Measurements from ENCODE around the gene ATP10B.

Gene ATP10B

GRCh38 chr5:160550075-160550474 is 301.9 kb downstream of the ATP10B start:
- in situ Hi-C loops (cut with HindIII; ENCODE audit: low sequenced_read_pairs) = no loop called here

GRCh38 chr5:160548949-160549645 is 302.9 kb downstream of the ATP10B start:
- no peak overlapping the region for H3K4me3 ChIP-seq (ENCODE audit: low read depth, low read length)
- in situ Hi-C loops (cut with HindIII; ENCODE audit: low sequenced_read_pairs) = no loop called here
- TF ChIP-seq CTCF (IDR thresholded peaks at IDR 0.05; ENCODE audit: low read depth, low read length, missing control alignments) = no peak
- DNase-seq (ENCODE audit: low read depth) = no peak

More at GRCh38 chr5:160550075-160550474, 301.9 kb downstream of the ATP10B start:
- no peak overlapping the region for H3K4me3 ChIP-seq (ENCODE audit: low read depth, low read length)
- no peak for TF ChIP-seq CTCF (IDR thresholded peaks at IDR 0.05; ENCODE audit: low read depth, low read length, missing control alignments)
- no peak for DNase-seq (ENCODE audit: low read depth)

GRCh38 chr5:160547872-160548271 is 304.1 kb downstream of the ATP10B start:
- no peak for DNase-seq (ENCODE audit: low read depth)
- in situ Hi-C loops (cut with HindIII; ENCODE audit: low sequenced_read_pairs) = no loop called here

GRCh38 chr5:160547061-160547460 is 304.9 kb downstream of the ATP10B start:
- H3K4me3 ChIP-seq (ENCODE audit: low read depth, low read length) = no peak overlapping the region
- in situ Hi-C loops (cut with HindIII; ENCODE audit: low sequenced_read_pairs) = no loop called here
- DNase-seq (ENCODE audit: low read depth) = no peak
- no peak for TF ChIP-seq CTCF (IDR thresholded peaks at IDR 0.05; ENCODE audit: low read depth, low read length, missing control alignments)

More at GRCh38 chr5:160547872-160548271, 304.1 kb downstream of the ATP10B start:
- H3K4me3 ChIP-seq (ENCODE audit: low read depth, low read length) = no peak overlapping the region
- no peak for TF ChIP-seq CTCF (IDR thresholded peaks at IDR 0.05; ENCODE audit: low read depth, low read length, missing control alignments)

- in situ Hi-C loops (cut with HindIII; ENCODE audit: low sequenced_read_pairs) = no loop called here
Measured at GRCh38 chr5:160545832-160546231, 306.2 kb downstream of the ATP10B start.

GRCh38 chr5:160543395-160543794 is 308.6 kb downstream of the ATP10B start:
- in situ Hi-C loops (cut with HindIII; ENCODE audit: low sequenced_read_pairs) = no loop called here
- no peak for TF ChIP-seq CTCF (IDR thresholded peaks at IDR 0.05; ENCODE audit: low read depth, low read length, missing control alignments)
- H3K4me3 ChIP-seq (ENCODE audit: low read depth, low read length) = no peak overlapping the region
- no peak for DNase-seq (ENCODE audit: low read depth)

More at GRCh38 chr5:160545832-160546231, 306.2 kb downstream of the ATP10B start:
- no peak for TF ChIP-seq CTCF (IDR thresholded peaks at IDR 0.05; ENCODE audit: low read depth, low read length, missing control alignments)
- H3K4me3 ChIP-seq (ENCODE audit: low read depth, low read length) = no peak overlapping the region
- DNase-seq (ENCODE audit: low read depth) = no peak

Data from astrocyte of the cerebellum (primary cell).